SK-N-MC (cell line): ENCODE data around the gene SLC52A1.

Experiments
- EZH2 ChIP-seq: fragments of 200-600 bp; sonication (generic); IDR thresholded peaks from one replicate; pipeline ENCODE4 v1.6.1; 2017; ENCODE audit warnings: antibody characterized with exemption
- FOXP2 ChIP-seq: optimal IDR thresholded peaks from 2 replicates; pipeline ENCODE3; 2011; ENCODE audit warnings: mild to moderate bottlenecking, moderate library complexity; ENCODE audit not compliant: insufficient read depth; ENCODE audit errors: extremely low read length, control extremely low read depth
- POLR2AphosphoS5 ChIP-seq: IDR thresholded peaks from 2 replicates; pipeline ENCODE4 v1.6.1; 2012; ENCODE audit warnings: mild to moderate bottlenecking, low read depth, low read length, borderline replicate concordance

DNA sequence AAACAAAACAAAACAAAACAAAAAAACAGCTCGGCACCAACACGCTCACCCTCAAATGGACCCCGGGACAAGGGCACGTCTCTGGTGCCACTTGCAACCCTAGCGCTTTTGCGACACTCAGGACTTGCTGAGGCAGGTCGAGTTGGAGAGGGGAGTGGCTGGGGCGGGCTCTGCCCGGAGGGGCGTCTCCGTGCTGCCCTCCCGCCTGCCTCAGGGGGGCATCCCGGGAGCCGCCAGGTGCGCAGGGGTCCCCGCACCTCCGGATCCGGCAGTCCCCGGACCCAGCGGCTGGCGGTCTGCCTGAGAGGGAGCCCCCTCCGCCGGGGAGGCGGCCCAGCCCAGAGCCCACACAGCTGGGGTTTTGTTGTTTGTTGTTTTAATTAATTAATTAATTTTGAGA, at the start of gene SLC52A1:
- TF ChIP-seq EZH2, result no peak
- TF ChIP-seq POLR2AphosphoS5, result no peak
- no peak for TF ChIP-seq FOXP2
